T47D (cell line): ENCODE measurements around the gene STUB1.
A peak's percentile ranks its signal among the peaks of the same experiment; 100 is the strongest.

ENCODE experiments used
- DNase-seq, 2 experiments: peaks; one replicate each; pipeline versions ENCODE4 v3.0.0 to v3.0.0-alpha.2; 2011 to 2012; ENCODE audit warnings: low read depth in 1 of 2, low spot score in 1 of 2
- JUND ChIP-seq: IDR thresholded peaks from 2 replicates; pipeline ENCODE4 v1.6.1; 2012; ENCODE audit warnings: low read depth
- in situ Hi-C: cut with HindIII; loops from 2 replicates; pipeline ENCODE4 v1.10.0; 2016; ENCODE audit warnings: low sequenced_read_pairs, low pct_unique_long_range_greater_than_20kb

Gene STUB1

DNA sequence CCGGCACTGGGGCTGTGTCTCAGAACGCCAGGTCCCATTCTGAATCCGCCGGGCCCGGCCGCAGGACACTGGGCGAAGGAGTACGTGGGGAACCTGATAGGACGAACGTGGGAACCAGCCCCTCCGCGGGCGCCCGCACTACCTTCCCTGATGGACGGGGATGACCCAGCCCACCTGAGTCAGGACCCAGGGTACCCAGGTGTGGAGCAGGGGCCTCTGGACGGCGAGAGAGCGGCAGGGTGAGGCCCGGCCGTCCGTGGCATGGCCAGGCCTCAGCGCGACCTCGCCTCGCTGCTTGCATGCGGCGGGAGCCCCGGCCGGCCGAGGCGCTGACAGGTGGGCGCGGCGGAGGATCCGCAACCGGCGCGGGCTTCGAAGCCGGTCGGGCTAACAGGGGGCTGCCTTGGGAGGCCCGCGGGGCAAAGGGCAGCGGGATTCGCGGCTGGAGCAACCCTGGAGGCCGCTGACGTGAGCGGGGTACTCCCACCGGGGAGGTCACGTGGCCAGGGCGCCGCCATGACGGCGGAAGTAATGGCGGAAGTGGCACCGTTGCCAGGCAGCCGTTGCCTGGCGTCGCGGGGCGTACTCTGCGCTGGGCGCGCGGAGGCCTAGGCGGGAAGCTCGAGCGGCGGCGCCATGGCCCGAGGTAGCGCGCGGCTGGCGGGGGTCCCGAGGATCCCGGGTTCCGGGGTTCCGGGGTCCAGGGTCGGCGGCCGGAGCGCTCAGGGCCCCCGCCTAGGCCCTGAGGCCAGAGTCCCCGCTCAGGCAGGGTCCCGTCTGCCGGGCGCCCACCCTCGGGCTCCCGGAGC is 31.2 kb upstream of the STUB1 start, which contains the start of gene WDR90:
TSS of gene WDR90 (plus strand) at position 585 of the 809 bp plus-strand sequence. CDS start at position 637, 52 bp downstream.
- TF ChIP-seq JUND, result no peak
- peak; percentile 91 to 98 for DNase-seq
- in situ Hi-C loops, result no loop called here

- in situ Hi-C loops, result no loop called here
- no peak for DNase-seq
- no peak for TF ChIP-seq JUND
Observed at GRCh38 chr16:649631-650030, 30.6 kb upstream of the STUB1 start.

- no peak for DNase-seq
- TF ChIP-seq JUND, result no peak
- in situ Hi-C loops, result no loop called here
Observed at GRCh38 chr16:651844-652243, 28.4 kb upstream of the STUB1 start.

- in situ Hi-C loops, result no loop called here
- TF ChIP-seq JUND, result no peak
- no peak for DNase-seq
Observed at GRCh38 chr16:652454-653305, 27.5 kb upstream of the STUB1 start.

GRCh38 chr16:654034-654433 is 26.2 kb upstream of the STUB1 start:
- in situ Hi-C loops, result no loop called here
- no peak for DNase-seq
- TF ChIP-seq JUND, result no peak

- in situ Hi-C loops, result no loop called here
- TF ChIP-seq JUND, result no peak
- no peak for DNase-seq
Observed at GRCh38 chr16:657487-657886, 22.7 kb upstream of the STUB1 start.

- no peak for TF ChIP-seq JUND
- in situ Hi-C loops, result no loop called here
- no peak for DNase-seq
Observed at GRCh38 chr16:658679-659571, 21.3 kb upstream of the STUB1 start.

DNA sequence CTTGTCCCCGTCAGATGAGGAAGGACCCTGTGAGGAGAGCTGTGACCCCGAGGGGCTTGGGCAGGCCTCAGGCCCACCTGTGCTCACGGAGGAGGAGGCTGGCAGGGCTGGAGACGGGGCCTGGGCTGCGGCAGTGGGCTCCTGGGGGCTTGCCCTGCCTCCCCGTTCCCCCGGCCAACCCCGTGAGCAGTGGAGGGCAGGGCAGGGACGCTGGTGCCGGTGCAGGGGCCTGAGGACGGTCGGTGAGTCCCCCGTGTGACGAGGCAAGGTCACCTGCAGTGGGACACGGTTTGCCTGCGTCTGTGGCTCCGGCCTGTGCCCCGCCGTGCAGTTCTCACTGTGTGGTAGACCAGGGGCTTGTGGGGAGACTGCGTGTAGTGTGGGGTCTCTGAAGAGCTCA is 20.6 kb upstream of the STUB1 start:
- in situ Hi-C loops, result no loop called here
- DNase-seq, result no peak
- TF ChIP-seq JUND, result no peak

DNA sequence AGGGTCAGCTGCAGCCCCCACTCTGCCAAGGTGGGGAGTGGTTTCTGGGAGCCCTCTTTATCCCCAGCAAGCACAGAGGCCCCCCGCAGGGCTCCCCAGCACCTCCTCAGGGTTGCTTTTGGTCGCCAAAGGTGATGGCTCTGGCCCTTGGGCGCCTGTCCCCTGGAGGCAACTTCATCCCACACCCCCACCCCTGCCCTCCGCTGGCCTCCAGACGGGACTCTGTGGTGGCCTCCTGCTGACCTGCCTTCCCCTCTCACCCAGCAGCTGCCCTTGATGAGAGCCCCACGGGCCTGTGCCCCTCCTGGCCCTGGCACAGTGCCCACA is 20.1 kb upstream of the STUB1 start:
- TF ChIP-seq JUND, result no peak
- no peak for DNase-seq
- in situ Hi-C loops, result no loop called here

DNA sequence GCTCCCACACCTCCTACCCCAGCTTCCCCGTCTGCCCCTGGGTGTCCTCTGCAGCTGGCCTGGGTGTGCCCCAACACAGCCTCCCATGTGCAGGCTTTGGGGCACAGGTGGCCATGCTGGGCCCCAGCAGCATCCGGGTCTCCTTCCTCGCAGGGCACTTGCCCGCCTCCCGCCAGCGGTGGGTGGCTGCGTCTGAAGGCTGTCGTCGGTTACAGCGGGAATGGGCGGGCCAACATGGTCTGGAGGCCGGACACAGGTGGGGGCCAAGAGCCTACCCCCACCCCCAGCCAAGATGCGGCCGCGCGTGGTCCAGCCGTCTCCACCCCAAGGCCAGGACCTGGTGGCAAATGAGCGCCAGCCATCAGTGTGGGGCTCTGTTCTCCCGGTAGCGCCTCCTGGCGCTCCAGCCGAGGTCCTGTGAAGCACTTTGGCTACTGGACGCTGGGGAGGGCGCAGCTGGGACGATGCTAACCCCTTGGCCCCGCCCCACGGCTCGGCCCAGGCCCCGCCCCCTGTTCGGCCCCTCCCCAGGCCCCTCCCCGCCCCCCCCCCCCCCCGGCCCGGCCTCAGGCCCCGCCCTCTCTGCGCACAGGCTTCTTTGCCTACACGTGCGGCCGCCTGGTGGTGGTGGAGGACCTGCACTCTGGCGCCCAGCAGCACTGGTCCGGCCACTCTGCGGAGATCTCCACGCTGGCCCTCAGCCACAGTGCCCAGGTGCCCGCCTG is 19.6 kb upstream of the STUB1 start:
- in situ Hi-C loops, result no loop called here
- peak; percentile 79 to 94 for DNase-seq
- no peak for TF ChIP-seq JUND

- no peak for TF ChIP-seq JUND
- DNase-seq, result no peak
- in situ Hi-C loops, result no loop called here
Observed at GRCh38 chr16:661184-661821, 18.9 kb upstream of the STUB1 start.
